ENCODE data around the gene JPT2. TPM values are rescaled to one million over a fixed set of nuclear protein-coding genes. Genes with fewer than 3 reads are reported as not detected.

The JPT2 gene
- total and polyA plus RNA-seq, 4 experiments from 2014 or later, result 4.8 to 43.1 (median 24.4) TPM

- no peak overlapping the region for H3K27ac ChIP-seq (ENCODE audit: low read depth, low read length)
- CTCF ChIA-PET (ENCODE audit: partially characterized antibody), result no interaction called here
- H3K4me1 ChIP-seq (ENCODE audit: insufficient read depth, low read length), result no peaks in the 10 kb centered on the region
- H3K4me3 Mint-ChIP-seq, result peak overlapping the region in 1 of 8 donors; percentile 10
- POLR2A ChIA-PET (ENCODE audit: partially characterized antibody), result no interaction called here
- no peaks in the 10 kb centered on the region for H3K9me3 ChIP-seq (ENCODE audit: control insufficient read depth in 1 of 2, low read length in 2 of 2)
- H3K4me3 ChIP-seq (ENCODE audit: low read length in 2 of 2), result no peak overlapping the region
- H3K9me3 Mint-ChIP-seq, result no peaks in the 10 kb centered on the region
- H3K27me3 ChIP-seq (ENCODE audit: insufficient read depth, low read length), result no peaks in the 10 kb centered on the region
- H3K27me3 Mint-ChIP-seq, result no peaks in the 10 kb centered on the region
- no peak for DNase-seq
- H3K36me3 Mint-ChIP-seq, result peaks cover 0 to 13% of the 10 kb centered on the region in 2 donors
- intact Hi-C loops (cut with micrococcal nuclease), result no loop called here
- H3K36me3 ChIP-seq (ENCODE audit: insufficient read depth, low read length), result peaks cover 20% of the 10 kb centered on the region
- H3K27ac Mint-ChIP-seq, result no peak overlapping the region
- no peaks in the 10 kb centered on the region for H3K4me1 Mint-ChIP-seq
Measured at GRCh38 chr16:1734816-1735215, 56.7 kb downstream of the JPT2 start.

DNA sequence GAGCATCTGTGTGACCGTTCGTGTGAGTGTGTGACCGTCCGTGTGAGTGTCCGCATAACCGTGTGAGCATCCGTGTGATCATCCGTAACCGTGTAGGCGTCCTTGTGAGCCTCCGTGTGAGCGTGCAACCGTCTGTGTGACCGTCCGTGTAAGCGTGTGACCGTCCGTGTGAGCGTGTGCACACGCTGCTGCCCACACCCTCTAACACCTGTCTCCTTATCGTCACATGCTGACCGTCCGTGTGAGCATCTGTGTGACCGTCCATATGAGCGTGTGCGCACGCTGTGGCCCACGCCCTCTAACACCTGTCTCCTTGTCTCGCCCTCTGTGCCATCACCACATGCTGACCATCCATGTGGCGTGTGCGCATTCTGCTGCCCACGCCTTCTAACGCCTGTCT, 62.2 kb downstream of the JPT2 start:
- Mint-ChIP-seq H3K4me1 (no peaks in the 10 kb centered on the region), H3K4me3 (no peak overlapping the region), H3K9me3 (no peaks in the 10 kb centered on the region), H3K27ac (no peak overlapping the region), H3K36me3 (peaks cover 8 to 13% of the 10 kb centered on the region in 2 donors), H3K27me3 (no peaks in the 10 kb centered on the region)
- H3K36me3 ChIP-seq (ENCODE audit: insufficient read depth, low read length), result peaks cover 20% of the 10 kb centered on the region
- no peak overlapping the region for H3K4me3 ChIP-seq (ENCODE audit: low read length in 2 of 2)
- no peaks in the 10 kb centered on the region for H3K27me3 ChIP-seq (ENCODE audit: insufficient read depth, low read length)
- ChIA-PET CTCF (ENCODE audit: partially characterized antibody) (no interaction called here), POLR2A (ENCODE audit: partially characterized antibody) (interaction anchor here (0.7 kb wide), 1 partner anchor 248 kb away, joined by 5 read pairs; no protein-coding TSS in a partner anchor)
- H3K4me1 ChIP-seq (ENCODE audit: insufficient read depth, low read length), result no peaks in the 10 kb centered on the region
- no peaks in the 10 kb centered on the region for H3K9me3 ChIP-seq (ENCODE audit: control insufficient read depth in 1 of 2, low read length in 2 of 2)
- peak in 1 of 5 donors; percentile 28 for DNase-seq
- H3K27ac ChIP-seq (ENCODE audit: low read depth, low read length), result no peak overlapping the region
- intact Hi-C loops (cut with micrococcal nuclease), result loop anchor here (5.0 kb wide), 1 partner anchor 73 kb away; no protein-coding TSS in a partner anchor

DNA sequence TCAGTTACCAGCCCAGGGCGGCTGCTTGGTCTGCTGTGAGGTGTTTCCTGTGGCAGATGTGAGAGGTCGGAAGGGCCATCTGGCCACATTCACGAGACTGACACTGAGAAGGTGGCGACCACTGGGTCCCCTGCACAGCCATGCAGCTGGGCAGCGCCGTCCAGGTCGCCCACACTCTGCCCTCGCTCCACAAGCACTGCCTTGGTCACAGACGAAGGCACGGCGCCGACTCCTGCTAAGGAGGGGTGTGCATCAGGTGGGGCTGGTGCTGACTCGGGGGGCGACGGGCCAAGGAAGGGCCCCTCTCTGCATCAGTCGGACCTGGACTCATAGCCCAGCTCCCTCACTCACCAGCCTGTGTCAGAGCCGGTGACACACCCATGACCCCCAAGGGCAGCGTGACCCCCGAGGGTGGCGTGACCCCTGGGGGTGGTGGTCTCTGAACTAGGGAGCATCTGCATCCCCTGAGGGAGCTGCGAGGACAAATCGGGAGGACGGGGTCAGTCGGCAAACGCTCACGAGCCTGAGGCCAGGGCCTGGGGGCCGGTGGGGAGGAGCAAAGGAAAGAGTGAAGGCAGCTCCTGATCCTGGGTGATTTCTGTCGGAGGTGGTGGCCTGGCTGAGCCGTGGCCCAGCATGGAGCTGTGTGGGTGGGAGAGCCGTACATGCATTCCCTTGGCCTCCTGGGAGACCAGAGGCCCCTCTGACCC, 62.9 kb downstream of the JPT2 start:
- H3K4me3 ChIP-seq (ENCODE audit: low read length in 2 of 2), result no peak overlapping the region
- Mint-ChIP-seq H3K27me3 (no peaks in the 10 kb centered on the region), H3K4me1 (no peaks in the 10 kb centered on the region), H3K36me3 (peaks cover 9 to 19% of the 10 kb centered on the region in 2 donors), H3K27ac (no peak overlapping the region), H3K9me3 (no peaks in the 10 kb centered on the region), H3K4me3 (no peak overlapping the region)
- H3K36me3 ChIP-seq (ENCODE audit: insufficient read depth, low read length), result peaks cover 25% of the 10 kb centered on the region
- DNase-seq, result peak in 1 of 5 donors; percentile 27
- POLR2A ChIA-PET (ENCODE audit: partially characterized antibody), result interaction anchor here (0.6 kb wide), 1 partner anchor 77 kb away, joined by 3 read pairs; no protein-coding TSS in a partner anchor
- CTCF ChIA-PET (ENCODE audit: partially characterized antibody), result no interaction called here
- no peaks in the 10 kb centered on the region for H3K27me3 ChIP-seq (ENCODE audit: insufficient read depth, low read length)
- no peaks in the 10 kb centered on the region for H3K9me3 ChIP-seq (ENCODE audit: control insufficient read depth in 1 of 2, low read length in 2 of 2)
- intact Hi-C loops (cut with micrococcal nuclease), result loop anchor here (5.0 kb wide), 1 partner anchor 74 kb away; no protein-coding TSS in a partner anchor
- no peaks in the 10 kb centered on the region for H3K4me1 ChIP-seq (ENCODE audit: insufficient read depth, low read length)
- no peak overlapping the region for H3K27ac ChIP-seq (ENCODE audit: low read depth, low read length)

- Mint-ChIP-seq H3K27ac (peak overlapping the region in 1 of 7 donors; percentile 41), H3K4me1 (no peaks in the 10 kb centered on the region), H3K36me3 (peaks cover 9 to 20% of the 10 kb centered on the region in 2 donors), H3K4me3 (no peak overlapping the region), H3K9me3 (no peaks in the 10 kb centered on the region), H3K27me3 (no peaks in the 10 kb centered on the region)
- ChIA-PET CTCF (ENCODE audit: partially characterized antibody) (interaction anchor here (0.9 kb wide), 1 partner anchor 18 kb away, joined by 3 read pairs; no protein-coding TSS in a partner anchor), POLR2A (ENCODE audit: partially characterized antibody) (interaction anchor here (0.6 kb wide), 1 partner anchor 77 kb away, joined by 3 read pairs; no protein-coding TSS in a partner anchor)
- intact Hi-C loops (cut with micrococcal nuclease), result loop anchor here (5.0 kb wide), 1 partner anchor 74 kb away; no protein-coding TSS in a partner anchor
- Histone ChIP-seq H3K4me1 (ENCODE audit: insufficient read depth, low read length) (no peaks in the 10 kb centered on the region), H3K36me3 (ENCODE audit: insufficient read depth, low read length) (peaks cover 27% of the 10 kb centered on the region), H3K27ac (ENCODE audit: low read depth, low read length) (no peak overlapping the region), H3K4me3 (ENCODE audit: low read length in 2 of 2) (no peak overlapping the region), H3K27me3 (ENCODE audit: insufficient read depth, low read length) (no peaks in the 10 kb centered on the region), H3K9me3 (ENCODE audit: control insufficient read depth in 1 of 2, low read length in 2 of 2) (no peaks in the 10 kb centered on the region)
- no peak for DNase-seq
Measured at GRCh38 chr16:1741553-1742165, 63.6 kb downstream of the JPT2 start.

- peak in 1 of 5 donors; percentile 21 for DNase-seq
- H3K9me3 ChIP-seq (ENCODE audit: control insufficient read depth in 1 of 2, low read length in 2 of 2), result no peaks in the 10 kb centered on the region
- H3K4me3 ChIP-seq (ENCODE audit: low read length in 2 of 2), result no peak overlapping the region
- Mint-ChIP-seq H3K27ac (peak overlapping the region in 2 of 7 donors; percentile 10 to 12), H3K27me3 (no peaks in the 10 kb centered on the region), H3K4me1 (no peaks in the 10 kb centered on the region), H3K36me3 (peaks cover 15 to 33% of the 10 kb centered on the region in 2 donors), H3K9me3 (no peaks in the 10 kb centered on the region), H3K4me3 (no peak overlapping the region)
- no peaks in the 10 kb centered on the region for H3K27me3 ChIP-seq (ENCODE audit: insufficient read depth, low read length)
- H3K36me3 ChIP-seq (ENCODE audit: insufficient read depth, low read length), result peaks cover 40% of the 10 kb centered on the region
- no peak overlapping the region for H3K27ac ChIP-seq (ENCODE audit: low read depth, low read length)
- no peaks in the 10 kb centered on the region for H3K4me1 ChIP-seq (ENCODE audit: insufficient read depth, low read length)
- ChIA-PET CTCF (ENCODE audit: partially characterized antibody) (no interaction called here), POLR2A (ENCODE audit: partially characterized antibody) (no interaction called here)
- intact Hi-C loops (cut with micrococcal nuclease), result loop anchor here (5.0 kb wide), 1 partner anchor 76 kb away; no protein-coding TSS in a partner anchor
Measured at GRCh38 chr16:1743376-1744337, 65.6 kb downstream of the JPT2 start.

- intact Hi-C loops (cut with micrococcal nuclease), result loop anchor here (5.0 kb wide), 1 partner anchor 77 kb away; no protein-coding TSS in a partner anchor
- Histone ChIP-seq H3K27me3 (ENCODE audit: insufficient read depth, low read length) (no peaks in the 10 kb centered on the region), H3K4me3 (ENCODE audit: low read length in 2 of 2) (no peak overlapping the region), H3K9me3 (ENCODE audit: control insufficient read depth in 1 of 2, low read length in 2 of 2) (no peaks in the 10 kb centered on the region), H3K27ac (ENCODE audit: low read depth, low read length) (no peak overlapping the region), H3K36me3 (ENCODE audit: insufficient read depth, low read length) (peaks cover 47% of the 10 kb centered on the region), H3K4me1 (ENCODE audit: insufficient read depth, low read length) (no peaks in the 10 kb centered on the region)
- peak in 1 of 5 donors; percentile 6 for DNase-seq
- POLR2A ChIA-PET (ENCODE audit: partially characterized antibody), result no interaction called here
- Mint-ChIP-seq H3K36me3 (peaks cover 19 to 39% of the 10 kb centered on the region in 2 donors), H3K4me1 (no peaks in the 10 kb centered on the region), H3K9me3 (no peaks in the 10 kb centered on the region), H3K27me3 (no peaks in the 10 kb centered on the region), H3K27ac (peak overlapping the region in 3 of 7 donors; percentile 12 to 61 (median 37)), H3K4me3 (no peak overlapping the region)
- CTCF ChIA-PET (ENCODE audit: partially characterized antibody), result no interaction called here
Measured at GRCh38 chr16:1744338-1744840, 66.3 kb downstream of the JPT2 start.

All from CD4-positive, alpha-beta memory T cell (primary cell).